Loucy (cell line): ENCODE data around the gene EIF2B4.

Experiments used
- H2AFZ ChIP-seq: fragments of 200-600 bp; sonication (generic); 2 replicates; pipeline ENCODE4 v1.6.0; 2016; ENCODE audit warnings: antibody characterized with exemption, mild to moderate bottlenecking, low read length, moderate library complexity
- H3F3A ChIP-seq: fragments of 200-600 bp; 2 replicates; pipeline ENCODE4 v1.6.0; 2016; ENCODE audit warnings: antibody characterized with exemption, low read depth, mild to moderate bottlenecking
- H3K27me3 ChIP-seq: fragments of 200-600 bp; sonication (generic); 2 replicates; pipeline ENCODE4 v1.6.1; 2014; ENCODE audit warnings: low read length, mild to moderate bottlenecking; ENCODE audit not compliant: insufficient read depth, poor library complexity, severe bottlenecking
- H3K36me3 ChIP-seq: fragments of 200-600 bp; sonication (generic); 2 replicates; pipeline ENCODE4 v1.6.1; 2016; ENCODE audit warnings: low read length; ENCODE audit not compliant: insufficient read depth
- H3K4me1 ChIP-seq: fragments of 200-600 bp; sonication (generic); 2 replicates; pipeline ENCODE4 v1.5.1; 2014; ENCODE audit warnings: low read length, mild to moderate bottlenecking; ENCODE audit not compliant: insufficient read depth, poor library complexity, severe bottlenecking
- H3K4me2 ChIP-seq: fragments of 200-600 bp; sonication (generic); 2 replicates; pipeline ENCODE4 v1.6.0; 2014; ENCODE audit warnings: antibody characterized with exemption, low read length, low read depth, mild to moderate bottlenecking; ENCODE audit not compliant: poor library complexity, severe bottlenecking
- H3K4me3 ChIP-seq: fragments of 200-600 bp; sonication (generic); 2 replicates; pipeline ENCODE4 v1.5.1; 2014; ENCODE audit warnings: low read length, mild to moderate bottlenecking, mixed read lengths; ENCODE audit not compliant: poor library complexity, severe bottlenecking
- H3K79me2 ChIP-seq: fragments of 200-600 bp; sonication (generic); 2 replicates; pipeline ENCODE4 v1.6.1; 2014; ENCODE audit warnings: low read length; ENCODE audit not compliant: insufficient read depth
- H3K9ac ChIP-seq: fragments of 200-600 bp; sonication (generic); 2 replicates; pipeline ENCODE4 v1.6.0; 2014; ENCODE audit warnings: mild to moderate bottlenecking, low read depth, low read length, moderate library complexity; ENCODE audit not compliant: poor library complexity, severe bottlenecking
- H3K9me2 ChIP-seq: fragments of 200-600 bp; sonication (generic); replicated peaks from 2 replicates; pipeline ENCODE4 v1.6.1; 2016; ENCODE audit warnings: low read depth, low read length, mixed read lengths
- H3K9me3 ChIP-seq: fragments of 200-600 bp; sonication (generic); 2 replicates; pipeline ENCODE4 v1.6.1; 2014; ENCODE audit warnings: mild to moderate bottlenecking, antibody characterized with exemption, low read length, low read depth; ENCODE audit not compliant: insufficient read depth
- H4K20me1 ChIP-seq: fragments of 200-600 bp; sonication (generic); 2 replicates; pipeline ENCODE4 v1.6.0; 2014; ENCODE audit warnings: antibody characterized with exemption, low read length, mild to moderate bottlenecking; ENCODE audit not compliant: insufficient read depth, poor library complexity, severe bottlenecking
- EZH2phosphoT487 ChIP-seq: fragments of 200-600 bp; IDR thresholded peaks from 2 replicates; pipeline ENCODE4 v1.6.1; 2018; ENCODE audit warnings: antibody characterized with exemption, mild to moderate bottlenecking, moderate library complexity, borderline replicate concordance
- TF ChIP-seq, protein P1 (sequence below): fragments of 200-600 bp; sonication (generic); conservative IDR thresholded peaks from 2 replicates; pipeline ENCODE4 v1.5.1; 2014; ENCODE audit warnings: mild to moderate bottlenecking, antibody characterized with exemption, low read length

The EIF2B4 gene

DNA sequence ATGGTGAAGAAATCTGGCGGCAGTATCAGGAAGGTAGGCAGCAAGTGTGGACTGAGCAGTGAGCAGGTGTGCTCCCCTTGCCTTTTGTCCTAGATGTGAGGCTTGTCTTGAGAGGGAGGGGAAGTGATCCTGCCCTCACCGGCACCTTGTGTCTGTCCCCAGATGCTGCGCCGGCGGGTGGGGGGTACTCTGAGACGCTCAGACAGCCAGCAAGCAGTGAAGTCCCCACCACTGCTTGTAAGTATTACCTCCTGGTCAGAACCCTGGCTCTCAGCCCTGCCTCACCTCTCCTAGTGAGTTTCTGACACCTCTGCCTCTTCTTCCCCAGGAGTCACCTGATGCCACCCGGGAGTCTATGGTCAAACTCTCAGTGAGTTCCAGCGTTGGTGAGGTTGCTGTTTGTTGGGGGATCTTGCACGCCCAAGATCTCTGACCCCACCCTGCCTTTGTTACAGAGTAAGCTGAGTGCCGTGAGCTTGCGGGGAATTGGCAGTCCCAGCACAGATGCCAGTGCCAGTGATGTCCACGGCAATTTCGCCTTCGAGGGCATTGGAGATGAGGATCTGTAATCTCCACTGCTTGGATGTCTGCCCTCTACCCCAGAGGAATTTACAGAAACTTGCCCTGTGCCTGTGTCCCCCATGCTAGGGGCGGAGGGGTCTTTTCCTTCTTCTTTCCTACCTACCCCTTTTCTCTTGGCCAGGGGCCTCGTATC lies 6.2 kb upstream of the EIF2B4 start:
- H3K36me3 ChIP-seq, result peaks cover 59% of the 10 kb centered on the region; the same call in 1 of the 2 replicates
- no peaks in the 10 kb centered on the region for H3K9me3 ChIP-seq
- peaks cover 8% of the 10 kb centered on the region for H4K20me1 ChIP-seq
- H3K9ac ChIP-seq, result no peak overlapping the region
- H3K79me2 ChIP-seq, result peaks cover 25% of the 10 kb centered on the region
- H3K4me3 ChIP-seq, result no peak overlapping the region
- peaks cover 18% of the 10 kb centered on the region for H3K4me1 ChIP-seq
- H2AFZ ChIP-seq, result no peak overlapping the region
- H3K27me3 ChIP-seq, result no peaks in the 10 kb centered on the region
- TF ChIP-seq, protein P1, sequence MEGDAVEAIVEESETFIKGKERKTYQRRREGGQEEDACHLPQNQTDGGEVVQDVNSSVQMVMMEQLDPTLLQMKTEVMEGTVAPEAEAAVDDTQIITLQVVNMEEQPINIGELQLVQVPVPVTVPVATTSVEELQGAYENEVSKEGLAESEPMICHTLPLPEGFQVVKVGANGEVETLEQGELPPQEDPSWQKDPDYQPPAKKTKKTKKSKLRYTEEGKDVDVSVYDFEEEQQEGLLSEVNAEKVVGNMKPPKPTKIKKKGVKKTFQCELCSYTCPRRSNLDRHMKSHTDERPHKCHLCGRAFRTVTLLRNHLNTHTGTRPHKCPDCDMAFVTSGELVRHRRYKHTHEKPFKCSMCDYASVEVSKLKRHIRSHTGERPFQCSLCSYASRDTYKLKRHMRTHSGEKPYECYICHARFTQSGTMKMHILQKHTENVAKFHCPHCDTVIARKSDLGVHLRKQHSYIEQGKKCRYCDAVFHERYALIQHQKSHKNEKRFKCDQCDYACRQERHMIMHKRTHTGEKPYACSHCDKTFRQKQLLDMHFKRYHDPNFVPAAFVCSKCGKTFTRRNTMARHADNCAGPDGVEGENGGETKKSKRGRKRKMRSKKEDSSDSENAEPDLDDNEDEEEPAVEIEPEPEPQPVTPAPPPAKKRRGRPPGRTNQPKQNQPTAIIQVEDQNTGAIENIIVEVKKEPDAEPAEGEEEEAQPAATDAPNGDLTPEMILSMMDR, result no peak
- TF ChIP-seq EZH2phosphoT487, result no peak
- no peaks in the 10 kb centered on the region for H3K9me2 ChIP-seq
- no peak overlapping the region for H3K4me2 ChIP-seq
- peaks cover 4% of the 10 kb centered on the region; the same call in 1 of the 2 replicates for H3F3A ChIP-seq

DNA sequence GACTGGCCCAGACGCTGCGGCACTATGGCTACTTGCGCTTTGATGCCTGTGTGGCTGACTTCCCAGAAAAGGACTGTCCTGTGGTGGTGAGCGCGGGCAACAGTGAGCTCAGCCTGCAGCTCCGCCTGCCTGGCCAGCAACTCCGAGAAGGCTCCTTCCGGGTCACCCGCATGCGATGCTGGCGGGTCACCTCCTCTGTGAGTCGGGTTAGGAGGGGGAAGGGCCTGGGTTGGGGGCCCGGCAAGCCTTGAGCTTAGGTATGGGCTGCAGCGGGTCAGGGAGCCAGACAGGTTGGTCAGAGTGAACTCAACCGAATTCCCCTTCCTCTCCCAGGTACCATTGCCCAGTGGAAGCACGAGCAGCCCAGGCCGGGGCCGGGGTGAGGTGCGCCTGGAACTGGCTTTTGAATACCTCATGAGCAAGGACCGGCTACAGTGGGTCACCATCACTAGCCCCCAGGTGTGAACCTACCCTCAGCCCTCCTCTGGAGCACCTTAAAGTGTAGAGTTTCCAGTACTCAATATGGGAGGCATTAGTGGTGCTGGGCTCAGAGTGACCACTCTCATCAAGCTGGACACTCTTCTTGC lies 5.5 kb upstream of the EIF2B4 start:
- no peak overlapping the region for H3K4me3 ChIP-seq
- TF ChIP-seq, protein P1, result no peak
- no peak for TF ChIP-seq EZH2phosphoT487
- no peak overlapping the region for H3K4me2 ChIP-seq
- no peak overlapping the region for H2AFZ ChIP-seq
- peaks cover 32% of the 10 kb centered on the region for H3K79me2 ChIP-seq
- H3K9me3 ChIP-seq, result no peaks in the 10 kb centered on the region
- no peaks in the 10 kb centered on the region for H3K9me2 ChIP-seq
- peaks cover 4% of the 10 kb centered on the region; the same call in 1 of the 2 replicates for H3F3A ChIP-seq
- peaks cover 19% of the 10 kb centered on the region for H3K4me1 ChIP-seq
- peaks cover 9% of the 10 kb centered on the region for H4K20me1 ChIP-seq
- H3K27me3 ChIP-seq, result no peaks in the 10 kb centered on the region
- no peak overlapping the region for H3K9ac ChIP-seq
- peaks cover 55% of the 10 kb centered on the region; the same call in 1 of the 2 replicates for H3K36me3 ChIP-seq

DNA sequence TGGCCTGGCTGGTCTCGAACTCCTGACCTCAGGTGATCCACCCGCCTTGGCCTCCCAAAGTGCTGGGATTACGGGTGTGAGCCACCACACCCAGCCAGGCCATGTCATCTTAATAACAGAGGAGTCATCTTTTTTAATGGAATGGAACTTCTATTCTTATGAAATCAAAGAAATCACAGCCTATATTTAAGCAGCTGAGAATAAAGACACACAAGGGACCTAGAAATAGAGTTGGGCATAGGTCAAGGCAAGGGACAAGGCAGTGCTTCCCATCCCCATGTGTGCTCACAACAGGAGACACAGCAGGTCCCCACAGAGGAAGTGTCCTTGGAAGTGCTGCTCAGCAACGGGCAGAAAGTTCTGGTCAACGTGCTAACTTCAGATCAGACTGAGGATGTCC lies 3.4 kb upstream of the EIF2B4 start:
- peaks cover 14% of the 10 kb centered on the region for H4K20me1 ChIP-seq
- no peaks in the 10 kb centered on the region for H3K9me3 ChIP-seq
- H3K4me2 ChIP-seq, result no peak overlapping the region
- peaks cover 42% of the 10 kb centered on the region; the same call in 1 of the 2 replicates for H3K36me3 ChIP-seq
- H2AFZ ChIP-seq, result no peak overlapping the region
- no peaks in the 10 kb centered on the region for H3K9me2 ChIP-seq
- no peaks in the 10 kb centered on the region for H3F3A ChIP-seq
- peaks cover 46% of the 10 kb centered on the region for H3K79me2 ChIP-seq
- H3K9ac ChIP-seq, result no peak overlapping the region
- no peaks in the 10 kb centered on the region for H3K27me3 ChIP-seq
- no peak for TF ChIP-seq EZH2phosphoT487
- TF ChIP-seq, protein P1, result no peak
- no peak overlapping the region for H3K4me3 ChIP-seq
- peaks cover 30% of the 10 kb centered on the region for H3K4me1 ChIP-seq
